Measurements from ENCODE around the gene PLXDC2.

PLXDC2 gene

GRCh38 chr10:19862811-19863515 lies 46.7 kb downstream of the PLXDC2 start:
- DNase-seq, result no peak

GRCh38 chr10:19865676-19866075 lies 49.4 kb downstream of the PLXDC2 start:
- peak; percentile 68 to 73 for DNase-seq

- DNase-seq, result no peak
Measured at GRCh38 chr10:19869370-19869769, 53.1 kb downstream of the PLXDC2 start.

DNA sequence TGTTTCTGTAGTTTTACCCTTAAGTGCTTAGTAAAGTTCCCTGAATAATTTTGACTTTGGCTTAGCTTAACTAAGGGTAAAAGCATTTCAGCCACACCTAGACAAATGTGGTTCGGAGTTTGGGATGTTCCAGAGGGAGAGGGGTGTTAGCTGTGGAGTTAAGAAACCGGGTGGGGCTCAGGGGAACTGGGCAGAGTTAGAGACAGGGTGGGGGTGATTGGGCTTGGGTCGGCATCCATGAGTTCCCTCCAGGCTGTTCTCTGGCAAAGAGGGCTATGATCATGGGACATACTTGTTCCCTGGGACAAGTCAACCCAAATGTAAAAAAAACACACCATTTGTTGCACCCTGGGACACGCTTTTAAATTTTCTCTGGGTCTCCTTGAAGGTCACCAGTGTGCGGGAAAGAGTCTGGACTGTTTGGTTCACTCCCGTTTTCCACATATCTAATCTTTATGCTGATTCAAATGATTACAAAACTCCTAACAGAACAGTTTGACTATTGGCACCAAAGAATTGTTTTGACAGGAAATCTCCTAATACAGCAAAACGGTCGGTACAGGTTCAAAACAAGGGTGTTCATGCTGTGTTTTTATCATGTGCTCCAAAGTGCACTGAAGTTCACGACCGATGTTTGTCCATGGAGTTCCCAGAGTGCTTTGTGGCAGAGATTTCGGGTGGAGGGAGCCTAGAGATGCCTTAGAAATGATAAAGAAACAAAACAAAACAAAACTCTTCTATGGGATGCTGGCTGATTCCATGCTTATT lies 56.5 kb downstream of the PLXDC2 start:
- no peak for DNase-seq

GRCh38 chr10:19874190-19874589 lies 58.0 kb downstream of the PLXDC2 start:
- no peak for DNase-seq

DNA sequence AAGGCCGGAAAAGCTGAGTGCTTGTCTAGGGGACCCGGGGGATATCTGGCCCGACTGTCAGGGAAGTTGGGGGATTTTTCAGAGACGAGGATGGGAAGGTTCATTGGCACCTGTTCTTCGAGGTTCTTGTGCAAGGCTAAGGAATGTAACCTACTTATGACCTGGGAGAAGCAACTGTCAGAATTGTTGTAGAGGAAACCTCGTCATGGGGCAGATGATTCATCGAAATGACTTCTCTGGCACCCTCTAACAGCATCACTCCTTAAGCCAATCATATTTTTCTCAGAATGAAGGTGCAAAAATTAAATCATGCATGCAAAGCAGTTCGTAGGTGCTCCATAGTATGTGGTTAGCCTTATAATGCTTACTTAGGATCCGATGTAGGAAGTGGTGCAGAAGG lies 58.6 kb downstream of the PLXDC2 start:
- peak in 1 of 2 donors; percentile 18 for DNase-seq

GRCh38 chr10:19876570-19876969 lies 60.3 kb downstream of the PLXDC2 start:
- DNase-seq, result no peak

- DNase-seq, result no peak
Measured at GRCh38 chr10:19877466-19878255, 61.4 kb downstream of the PLXDC2 start.

- DNase-seq, result no peak
Measured at GRCh38 chr10:19882621-19883020, 66.4 kb downstream of the PLXDC2 start.

DNA sequence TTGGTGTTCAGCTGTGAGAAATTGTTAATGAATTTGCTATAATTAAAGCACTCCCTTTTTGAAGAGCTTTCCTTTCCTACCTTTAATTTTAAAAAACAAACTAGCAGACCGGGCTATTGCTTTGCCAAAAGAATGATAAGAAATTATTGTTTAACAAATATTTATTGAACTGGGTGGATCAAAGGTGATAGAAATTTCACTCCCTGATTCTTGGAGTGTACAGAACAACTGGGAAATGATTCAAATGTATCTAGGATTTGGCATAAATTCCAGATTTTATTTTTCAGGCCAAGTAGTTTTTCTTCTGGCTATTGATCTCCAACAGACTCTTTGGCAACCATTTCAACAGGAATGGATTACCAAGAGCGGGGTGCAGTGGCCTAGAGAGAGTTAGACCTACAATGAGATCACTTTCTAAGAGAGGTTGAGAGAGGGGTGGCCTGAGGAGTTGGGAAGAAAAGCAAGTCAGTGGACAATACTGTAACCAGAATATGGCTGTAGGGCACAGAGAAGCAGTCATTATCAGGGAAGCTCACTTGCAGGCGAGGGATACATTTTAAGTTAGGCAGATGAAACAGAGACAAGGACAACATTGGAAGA lies 71.9 kb downstream of the PLXDC2 start:
- DNase-seq, result no peak

GRCh38 chr10:19889256-19889655 lies 73.0 kb downstream of the PLXDC2 start:
- DNase-seq, result no peak

GRCh38 chr10:19891429-19891828 lies 75.2 kb downstream of the PLXDC2 start:
- no peak for DNase-seq

- DNase-seq, result no peak
Measured at GRCh38 chr10:19892270-19892669, 76.0 kb downstream of the PLXDC2 start.

- no peak for DNase-seq
Measured at GRCh38 chr10:19892677-19893076, 76.4 kb downstream of the PLXDC2 start.

- peak; percentile 24 to 64 for DNase-seq
Measured at GRCh38 chr10:19895500-19895899, 79.3 kb downstream of the PLXDC2 start.

- no peak for DNase-seq
Measured at GRCh38 chr10:19902456-19902855, 86.2 kb downstream of the PLXDC2 start.

GRCh38 chr10:19904202-19904661 lies 88.0 kb downstream of the PLXDC2 start:
- DNase-seq, result peak; percentile 36 to 82

DNA sequence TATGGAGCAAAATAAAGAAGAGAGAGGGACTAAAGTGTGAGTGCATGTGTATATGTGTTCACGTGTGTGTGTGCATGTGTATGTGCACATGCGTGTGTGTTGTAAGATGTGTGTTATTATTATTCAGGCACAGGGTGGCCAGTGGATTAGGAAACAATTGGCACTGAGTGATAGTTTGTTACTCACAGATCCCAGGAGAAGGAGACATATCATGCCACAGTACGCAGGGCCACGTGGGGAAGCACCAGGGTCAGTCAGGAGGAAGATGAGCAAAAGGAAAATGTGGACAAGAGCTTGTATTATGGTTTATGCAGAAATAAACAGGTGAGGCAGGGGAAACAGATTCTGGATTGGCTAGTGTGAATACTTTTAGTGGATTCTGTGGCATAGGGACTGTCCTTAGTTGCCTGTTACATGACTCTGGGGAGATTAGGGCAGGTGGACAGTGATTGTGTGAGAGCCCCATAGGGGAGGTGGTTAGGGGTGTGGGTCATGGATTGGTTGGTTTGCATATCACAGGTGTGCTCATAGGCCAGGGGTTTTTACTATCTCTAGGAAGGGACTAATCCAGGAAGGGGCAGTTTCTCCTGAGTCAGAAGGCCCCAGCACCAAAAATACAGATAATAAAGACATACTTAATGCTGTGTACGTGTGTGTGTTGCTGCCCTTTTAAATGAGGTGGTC lies 90.0 kb downstream of the PLXDC2 start:
- peak in 1 of 2 donors; percentile 10 for DNase-seq

DNA sequence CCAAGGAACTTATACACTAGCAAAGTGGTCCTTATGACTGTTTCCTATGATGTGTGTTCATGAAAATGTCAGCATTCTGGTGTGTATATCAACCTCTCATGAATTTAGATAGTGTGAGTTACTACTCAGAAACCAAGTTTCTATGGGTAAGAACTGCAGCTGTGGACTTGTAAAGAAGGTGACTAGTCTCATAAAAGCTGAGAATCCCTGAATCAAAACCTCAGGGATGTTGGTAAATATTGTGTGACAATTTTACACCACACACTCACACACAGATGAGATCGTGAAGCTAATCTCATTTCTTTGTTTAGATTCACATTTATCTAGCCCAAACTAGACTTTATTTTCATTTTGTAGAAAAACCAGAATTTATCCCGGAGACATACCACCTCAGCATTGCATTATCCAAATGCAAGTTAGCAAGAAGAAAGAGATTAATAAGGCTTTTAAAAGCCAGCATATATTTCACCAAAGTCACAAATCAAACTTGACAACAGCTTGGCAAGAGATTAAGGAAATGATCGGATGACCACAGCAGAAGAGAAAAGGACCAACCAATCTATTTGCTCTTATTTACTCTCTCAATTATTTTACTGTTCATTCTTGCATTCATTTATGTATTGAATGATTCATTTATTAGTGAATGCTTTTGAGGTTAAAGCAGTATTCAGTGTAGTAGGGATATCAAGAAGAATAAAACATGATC lies 92.9 kb downstream of the PLXDC2 start:
- DNase-seq, result no peak

- no peak for DNase-seq
Measured at GRCh38 chr10:19911886-19912285, 95.7 kb downstream of the PLXDC2 start.

DNA sequence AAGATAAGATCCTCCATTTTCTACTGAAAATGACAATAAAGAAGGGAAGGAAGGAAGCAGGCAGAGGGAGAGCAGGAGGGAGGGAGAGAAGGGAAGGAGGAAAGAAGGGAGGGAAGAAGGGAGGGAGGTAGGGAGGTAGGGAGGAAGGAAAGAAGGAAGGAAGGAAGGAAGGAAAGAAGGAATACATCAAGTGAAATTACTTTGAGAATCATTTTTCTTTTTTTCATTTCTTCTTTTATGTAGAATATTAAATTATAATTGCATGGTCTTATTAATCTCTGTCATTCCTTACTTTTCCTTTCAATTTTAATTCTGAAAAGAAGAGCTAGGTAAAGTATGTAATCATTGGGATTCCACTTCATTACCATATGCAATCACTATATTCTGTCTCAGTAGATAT lies 97.8 kb downstream of the PLXDC2 start:
- DNase-seq, result no peak

GRCh38 chr10:19915125-19915524 lies 98.9 kb downstream of the PLXDC2 start:
- no peak for DNase-seq
